Activated gamma-delta T cell treated with Interleukin-2 at 50 U/mL for 16 hours (primary cell): ENCODE measurements around the gene DUSP10.

Experiments
- DNase-seq: peaks from one replicate; pipeline ENCODE4 v3.0.0-alpha.2; 2020

Gene DUSP10

DNA sequence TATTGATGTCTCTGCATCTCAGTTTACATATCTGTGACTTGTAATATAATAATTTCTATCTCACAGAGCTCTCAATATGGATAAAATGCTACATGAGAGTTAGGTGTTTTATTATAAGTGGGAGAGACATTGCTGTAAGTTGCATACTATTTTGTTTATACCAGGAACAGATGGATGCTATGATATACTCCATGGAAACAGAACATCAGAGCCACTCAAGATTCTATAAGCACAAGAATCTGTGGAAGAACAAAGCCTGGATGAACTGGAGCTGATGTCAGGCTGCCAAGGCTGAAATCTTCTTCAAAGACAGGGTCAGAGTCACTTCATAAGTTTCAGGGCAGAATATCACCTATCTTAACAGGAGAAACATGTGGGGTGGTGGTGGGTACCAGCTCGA, 30.2 kb downstream of the DUSP10 start:
- DNase-seq, result no peak

DNA sequence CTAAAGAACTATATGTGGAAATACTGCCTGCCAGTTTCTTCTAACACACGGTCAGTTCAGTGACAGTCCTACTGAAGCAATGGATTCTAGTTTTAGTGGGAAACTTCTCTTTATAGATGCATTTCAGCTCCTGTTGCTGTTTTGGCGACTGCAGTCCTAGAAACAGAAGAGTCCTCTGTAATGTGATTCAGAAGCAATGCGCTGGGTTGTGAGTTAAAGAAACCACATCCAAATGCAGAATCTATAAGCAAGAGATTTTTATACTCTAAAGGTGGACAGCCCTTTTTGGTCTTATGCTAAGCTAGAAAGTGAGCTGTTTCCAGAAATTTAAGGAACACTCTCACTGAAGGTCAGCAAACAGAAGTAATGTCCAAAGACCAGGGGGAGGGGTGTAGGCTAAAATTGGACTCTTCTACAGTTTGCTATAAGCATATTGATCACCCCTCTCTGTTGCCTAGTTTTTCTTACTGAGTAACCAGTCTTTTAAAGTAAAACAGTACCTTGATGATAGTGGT, 30.8 kb downstream of the DUSP10 start:
- no peak for DNase-seq

- DNase-seq, result no peak
Measured at GRCh38 chr1:221709854-221710253, 32.0 kb downstream of the DUSP10 start.

GRCh38 chr1:221708987-221709386, 32.9 kb downstream of the DUSP10 start:
- peak; percentile 38 for DNase-seq

- DNase-seq, result peak; percentile 29
Measured at GRCh38 chr1:221708076-221708571, 33.8 kb downstream of the DUSP10 start.

DNA sequence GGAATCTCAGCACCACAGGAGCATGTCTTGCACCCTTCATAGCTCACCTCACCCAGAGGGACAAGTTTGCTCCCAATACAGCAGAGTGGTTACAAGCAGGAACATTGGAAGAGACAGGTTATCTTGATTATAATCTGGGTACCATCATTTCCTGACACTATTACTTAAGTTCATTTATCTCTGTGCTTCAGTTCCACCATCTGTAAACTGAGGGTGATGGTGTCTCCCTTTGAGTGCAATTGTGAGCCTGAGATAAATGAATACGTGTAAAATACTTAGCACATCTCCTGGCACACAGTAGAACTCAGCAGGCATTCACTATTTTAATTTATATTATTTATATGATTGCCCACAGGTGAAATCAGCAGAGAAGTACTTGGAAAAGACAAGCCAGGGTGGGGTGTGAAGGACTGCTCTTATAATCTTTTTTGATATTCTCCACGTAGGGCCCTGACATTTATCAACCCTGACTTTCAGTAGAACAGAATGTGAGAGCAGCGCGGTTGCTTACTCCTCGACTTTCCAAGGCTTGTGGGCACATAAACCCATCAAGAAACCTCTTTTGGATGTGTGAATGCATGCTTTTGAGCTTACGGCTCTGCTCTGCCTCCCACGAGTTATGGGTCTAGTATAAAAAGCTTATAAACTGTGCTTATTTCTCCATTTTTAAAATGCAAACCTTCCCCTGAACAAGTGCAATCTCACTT, 34.9 kb downstream of the DUSP10 start:
- DNase-seq, result no peak

DNA sequence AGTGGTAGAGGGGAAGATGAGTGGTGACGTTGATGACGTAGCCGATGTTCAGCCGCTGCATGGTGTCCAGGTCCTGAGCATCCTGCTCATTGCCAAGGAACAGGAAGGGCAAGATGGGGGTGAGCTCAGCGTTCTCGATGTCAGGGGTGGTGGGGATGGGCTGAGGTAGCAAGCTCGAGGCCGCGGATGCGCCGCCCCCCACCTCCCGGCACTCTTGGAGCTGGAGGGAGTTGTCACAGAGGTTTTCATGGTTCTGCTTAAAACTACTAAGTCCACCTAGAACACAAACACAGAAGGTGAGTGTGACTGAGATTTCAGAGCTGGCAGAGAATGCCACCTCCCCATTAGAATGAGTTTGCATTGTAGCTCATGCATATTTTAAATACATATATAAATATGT, 35.7 kb downstream of the DUSP10 start:
- DNase-seq, result no peak

DNA sequence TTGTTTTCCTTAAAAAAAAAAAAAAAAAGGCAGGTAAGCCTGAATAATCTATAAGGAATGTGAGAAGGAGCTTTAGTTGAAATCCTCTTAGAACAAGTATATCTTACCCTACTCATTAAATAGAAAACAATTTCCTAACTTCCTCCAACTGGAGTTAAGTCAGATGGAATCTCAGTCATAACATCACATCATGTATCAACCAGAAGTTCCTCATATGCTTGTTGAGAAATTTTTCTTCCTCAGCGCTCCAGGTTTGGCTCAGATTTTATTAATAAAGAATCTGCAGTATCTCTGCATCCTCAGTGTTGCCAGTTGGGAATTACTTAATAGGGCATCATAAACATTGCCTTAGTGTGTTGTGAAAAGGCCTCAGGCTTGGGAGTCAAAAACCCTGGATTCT, 37.6 kb downstream of the DUSP10 start:
- no peak for DNase-seq

DNA sequence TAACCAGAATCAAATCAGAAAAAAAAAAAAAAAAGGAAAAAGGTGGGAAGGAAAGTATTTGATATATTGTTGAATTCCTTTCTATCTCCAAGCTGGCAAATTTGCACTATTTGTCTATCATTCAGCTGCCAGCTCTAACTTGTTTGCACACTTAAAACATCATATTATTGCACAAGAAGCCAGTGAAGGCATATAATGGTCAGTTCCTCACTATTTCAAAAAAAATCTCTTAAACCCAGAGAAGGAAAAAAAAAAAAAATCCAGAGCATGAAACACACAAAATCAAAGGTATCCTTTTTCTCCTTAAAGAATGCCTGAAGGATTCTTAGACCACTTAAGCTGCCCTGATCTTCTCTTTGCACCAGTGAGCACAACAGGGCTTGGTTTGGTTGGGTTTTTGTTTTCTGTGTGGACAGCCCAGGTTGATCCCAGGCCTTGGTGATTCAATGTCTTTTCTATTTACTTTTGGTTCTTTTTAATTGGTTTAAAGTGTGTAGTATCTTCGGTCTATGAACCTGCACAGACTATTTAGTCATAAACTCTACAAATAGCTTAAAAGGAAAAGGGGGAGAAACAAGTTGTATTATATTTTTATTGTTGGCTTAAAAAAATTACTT, 40.2 kb downstream of the DUSP10 start:
- no peak for DNase-seq

GRCh38 chr1:221700948-221701347, 40.9 kb downstream of the DUSP10 start:
- no peak for DNase-seq

DNA sequence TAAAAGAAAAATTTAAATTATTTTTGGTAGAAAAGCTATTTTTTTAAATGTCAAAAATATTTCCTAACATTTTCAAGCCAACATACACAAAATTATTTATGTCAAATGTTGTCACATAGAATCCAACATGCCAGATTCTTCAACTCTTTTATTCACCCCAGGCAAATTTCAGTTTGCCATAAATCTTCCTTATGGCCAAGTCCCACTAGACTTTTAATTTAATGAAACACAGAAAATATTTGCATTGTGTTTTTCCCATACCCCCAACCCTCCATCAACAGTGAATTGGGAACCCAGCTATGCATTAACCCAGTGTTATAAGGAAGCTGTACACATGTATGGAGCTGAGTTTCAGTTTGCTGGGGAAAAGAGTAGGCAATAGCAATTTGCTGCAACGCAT, 41.4 kb downstream of the DUSP10 start:
- no peak for DNase-seq

DNA sequence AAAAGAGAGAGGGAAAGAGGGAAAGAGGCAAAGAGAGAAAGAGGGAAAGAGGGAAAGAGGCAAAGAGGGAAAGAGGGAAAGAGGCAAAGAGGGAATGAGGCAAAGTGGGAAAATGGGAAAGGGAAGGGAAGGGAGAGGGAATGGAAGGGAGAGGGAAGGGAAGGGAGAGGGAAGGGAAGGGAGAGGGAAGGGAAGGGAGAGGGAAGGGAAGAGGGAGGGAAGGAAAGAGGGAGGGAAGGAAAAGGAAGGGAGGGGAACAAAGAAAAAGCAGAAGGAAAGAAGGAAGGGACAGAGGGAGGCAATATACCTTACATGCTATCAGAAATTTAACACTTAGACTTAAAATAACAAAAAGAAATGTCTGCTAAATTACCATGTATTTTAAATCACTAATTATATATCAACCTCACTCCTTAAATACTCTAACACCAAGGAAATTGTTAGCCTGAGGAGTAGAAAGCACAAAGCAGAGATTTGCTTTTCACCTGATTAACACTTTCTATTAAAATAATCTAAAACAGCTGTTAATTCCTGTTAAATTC, 41.8 kb downstream of the DUSP10 start:
- no peak for DNase-seq

DNA sequence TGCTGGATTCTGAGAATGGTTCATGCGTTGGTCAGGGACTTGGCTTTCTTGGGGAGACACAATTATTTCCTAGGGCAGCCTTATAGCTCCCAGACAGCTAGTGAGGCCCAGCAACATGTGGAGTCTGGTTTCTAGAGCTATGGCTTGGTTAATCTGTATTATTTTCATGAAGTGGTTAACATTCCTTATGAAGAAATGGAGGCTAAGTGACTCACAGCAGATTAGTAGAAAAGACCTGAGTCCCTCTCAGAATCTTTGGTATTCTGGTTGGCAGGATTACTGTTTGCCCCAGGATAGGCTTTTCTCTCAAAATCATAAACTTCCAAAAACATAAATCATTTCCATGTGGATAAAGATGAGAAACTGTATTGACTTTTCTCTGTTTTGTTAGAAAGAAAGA, 42.3 kb downstream of the DUSP10 start:
- DNase-seq, result no peak

GRCh38 chr1:221698579-221699349, 43.1 kb downstream of the DUSP10 start:
- no peak for DNase-seq

GRCh38 chr1:221697923-221698425, 43.9 kb downstream of the DUSP10 start:
- no peak for DNase-seq

- no peak for DNase-seq
Measured at GRCh38 chr1:221696718-221697461, 45.0 kb downstream of the DUSP10 start.

- no peak for DNase-seq
Measured at GRCh38 chr1:221696027-221696426, 45.9 kb downstream of the DUSP10 start.

GRCh38 chr1:221695301-221695700, 46.6 kb downstream of the DUSP10 start:
- DNase-seq, result no peak

DNA sequence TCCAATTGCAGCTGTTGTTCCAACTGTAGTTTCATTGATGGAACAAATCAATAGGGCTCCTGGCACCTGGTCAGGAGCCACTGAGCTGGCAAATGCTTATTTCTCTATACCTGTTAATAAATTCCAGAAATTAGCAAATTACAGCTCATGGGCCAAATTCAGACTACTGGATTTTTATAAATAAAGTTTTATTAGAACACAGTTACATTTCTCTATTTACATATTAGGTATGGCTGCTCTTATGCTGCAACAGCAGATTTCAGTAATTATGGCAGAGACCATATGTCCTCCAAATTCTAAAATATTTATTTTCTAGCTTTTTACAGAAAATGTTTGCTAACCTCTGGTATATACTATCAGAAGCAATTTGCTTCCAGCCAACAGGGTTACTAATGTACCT, 47.8 kb downstream of the DUSP10 start:
- no peak for DNase-seq

DNA sequence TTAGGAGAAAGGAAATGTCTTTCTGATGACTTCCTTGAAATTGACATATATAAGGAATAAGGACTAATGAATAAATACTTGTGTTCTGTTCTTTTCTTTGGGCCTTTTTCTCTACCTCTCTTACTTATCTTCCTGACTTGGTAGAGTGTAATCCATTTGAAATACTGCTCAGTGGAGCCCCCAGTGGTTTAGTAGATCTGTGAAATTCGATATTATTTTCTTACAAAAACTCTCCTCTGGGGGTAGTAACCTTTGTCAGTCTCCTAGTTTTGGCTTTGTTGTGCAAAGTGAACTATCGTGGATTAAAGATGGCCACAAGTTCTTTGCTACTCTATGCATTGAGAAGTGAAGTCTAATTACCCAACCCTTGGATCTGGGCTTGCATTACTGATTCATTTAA, 48.8 kb downstream of the DUSP10 start:
- DNase-seq, result no peak

GRCh38 chr1:221692643-221693042, 49.2 kb downstream of the DUSP10 start:
- DNase-seq, result no peak

- DNase-seq, result no peak
Measured at GRCh38 chr1:221691261-221691660, 50.6 kb downstream of the DUSP10 start.
